ENCODE results near the gene VN1R2.
"Not testable (repeated sequence)": the region's sequence is repeated elsewhere in the genome, so short reads cannot be mapped to it uniquely, and the experiment has no call there.

DNA sequence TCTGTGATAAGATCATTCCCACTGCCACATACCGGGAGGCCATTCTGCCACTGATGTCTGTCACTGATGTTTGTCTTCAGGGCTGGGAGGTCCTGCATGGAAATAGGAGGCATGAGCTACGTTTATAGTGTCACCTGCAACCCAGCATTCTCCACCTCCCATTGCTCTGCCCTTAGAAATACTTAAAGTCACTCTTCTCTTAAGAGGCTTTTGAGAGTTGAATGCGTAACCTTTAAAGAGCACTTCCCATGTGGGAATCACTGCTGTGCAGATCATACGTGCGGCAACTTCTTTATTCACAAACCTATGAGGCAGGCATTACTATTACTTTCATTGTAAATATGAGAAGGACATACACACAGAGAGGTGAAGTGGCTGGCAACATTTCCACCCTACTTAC lies 9.5 kb downstream of the VN1R2 start, which contains the start of gene VN1R4:
- not testable (repeated sequence) for TF ChIP-seq POLR2A (IDR thresholded peaks at IDR 0.05)
- TF ChIP-seq, protein P1, sequence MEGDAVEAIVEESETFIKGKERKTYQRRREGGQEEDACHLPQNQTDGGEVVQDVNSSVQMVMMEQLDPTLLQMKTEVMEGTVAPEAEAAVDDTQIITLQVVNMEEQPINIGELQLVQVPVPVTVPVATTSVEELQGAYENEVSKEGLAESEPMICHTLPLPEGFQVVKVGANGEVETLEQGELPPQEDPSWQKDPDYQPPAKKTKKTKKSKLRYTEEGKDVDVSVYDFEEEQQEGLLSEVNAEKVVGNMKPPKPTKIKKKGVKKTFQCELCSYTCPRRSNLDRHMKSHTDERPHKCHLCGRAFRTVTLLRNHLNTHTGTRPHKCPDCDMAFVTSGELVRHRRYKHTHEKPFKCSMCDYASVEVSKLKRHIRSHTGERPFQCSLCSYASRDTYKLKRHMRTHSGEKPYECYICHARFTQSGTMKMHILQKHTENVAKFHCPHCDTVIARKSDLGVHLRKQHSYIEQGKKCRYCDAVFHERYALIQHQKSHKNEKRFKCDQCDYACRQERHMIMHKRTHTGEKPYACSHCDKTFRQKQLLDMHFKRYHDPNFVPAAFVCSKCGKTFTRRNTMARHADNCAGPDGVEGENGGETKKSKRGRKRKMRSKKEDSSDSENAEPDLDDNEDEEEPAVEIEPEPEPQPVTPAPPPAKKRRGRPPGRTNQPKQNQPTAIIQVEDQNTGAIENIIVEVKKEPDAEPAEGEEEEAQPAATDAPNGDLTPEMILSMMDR (IDR thresholded peaks at IDR 0.05): not testable (repeated sequence)

All from adrenal gland (tissue), 5 donors.